ENCODE results near the gene BARHL2. TPM values are rescaled to one million over a fixed set of nuclear protein-coding genes. Genes with fewer than 3 reads are reported as not detected.

BARHL2 gene
- total and polyA plus RNA-seq, 10 of the 15 experiments (the other 5 are each of a cell fraction or from before 2014, with no cell fraction given): not detected

DNA sequence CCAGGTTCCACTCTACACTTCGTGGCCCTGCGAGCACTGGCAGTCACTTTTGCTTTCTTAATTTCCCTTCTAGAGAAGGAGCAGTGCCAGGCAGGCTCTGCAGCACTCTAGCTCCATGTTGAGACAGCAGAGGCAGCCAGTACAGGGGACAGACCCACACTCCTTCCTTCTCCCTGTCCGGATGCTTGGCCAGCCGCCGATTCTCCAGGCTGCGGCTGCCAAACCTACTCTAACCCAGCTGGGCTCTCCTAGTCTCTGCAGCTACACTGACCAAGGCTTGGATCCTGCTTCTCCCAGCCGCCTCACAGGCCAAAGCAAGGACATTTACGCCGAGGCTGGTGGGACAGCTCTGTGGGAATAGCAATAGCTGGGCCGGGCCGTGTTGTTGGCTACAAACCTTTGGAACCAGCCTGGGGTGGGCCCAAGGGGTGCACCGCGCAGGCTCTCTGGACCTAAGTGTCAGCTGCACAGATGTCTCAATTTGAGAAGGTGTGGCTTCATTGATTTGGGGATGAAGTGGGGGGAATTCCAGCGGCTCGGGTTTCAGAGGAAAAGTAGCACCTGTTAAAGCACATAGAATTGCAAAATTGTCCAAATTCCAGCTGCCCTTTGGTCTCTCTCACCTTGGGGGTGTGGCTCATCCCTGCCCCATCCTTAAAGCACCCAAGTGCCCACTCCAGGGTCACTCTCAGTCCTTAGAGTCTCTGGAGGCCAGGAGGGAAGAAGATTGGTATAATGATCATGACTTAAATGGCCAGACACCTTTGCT is 3.2 kb downstream of the BARHL2 start:
- no peak overlapping the region for H3K4me2 ChIP-seq (ENCODE audit: control insufficient read depth, insufficient read depth)
- H3K9me3 ChIP-seq (replicated peaks; ENCODE audit: control insufficient read depth, insufficient read depth, low read length): peaks cover 1% of the 10 kb centered on the region; the same call in 2 of the 3 replicates
- no TSS peak for BruUV-seq (replicated peaks)
- POLR2A ChIA-PET: no interaction called here
- TF ChIP-seq TBL1XR1 (IDR thresholded peaks at IDR 0.05; ENCODE audit: low read depth, low read length) (no peak), ZBED1 (IDR thresholded peaks at IDR 0.05; ENCODE audit: borderline replicate concordance) (no peak), RAD21 (IDR thresholded peaks at IDR 0.05; ENCODE audit: insufficient read depth, low read depth, low read length) (no peak), JUND (IDR thresholded peaks at IDR 0.05; ENCODE audit: low read depth, low read length) (no peak)
- TF ChIP-seq, protein P1, sequence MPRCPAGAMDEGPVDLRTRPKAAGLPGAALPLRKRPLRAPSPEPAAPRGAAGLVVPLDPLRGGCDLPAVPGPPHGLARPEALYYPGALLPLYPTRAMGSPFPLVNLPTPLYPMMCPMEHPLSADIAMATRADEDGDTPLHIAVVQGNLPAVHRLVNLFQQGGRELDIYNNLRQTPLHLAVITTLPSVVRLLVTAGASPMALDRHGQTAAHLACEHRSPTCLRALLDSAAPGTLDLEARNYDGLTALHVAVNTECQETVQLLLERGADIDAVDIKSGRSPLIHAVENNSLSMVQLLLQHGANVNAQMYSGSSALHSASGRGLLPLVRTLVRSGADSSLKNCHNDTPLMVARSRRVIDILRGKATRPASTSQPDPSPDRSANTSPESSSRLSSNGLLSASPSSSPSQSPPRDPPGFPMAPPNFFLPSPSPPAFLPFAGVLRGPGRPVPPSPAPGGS (IDR thresholded peaks at IDR 0.05; ENCODE audit: borderline replicate concordance, insufficient read depth, low read depth, low read length, poor library complexity, severe bottlenecking): no peak
- H4K20me1 ChIP-seq (ENCODE audit: control insufficient read depth, insufficient read depth): no peaks in the 10 kb centered on the region
- RAD21 ChIA-PET (ENCODE audit: unreplicated experiment): no interaction called here
- DNase-seq (ENCODE audit: low read depth, low spot score) (no peak), FAIRE-seq (no peak), ATAC-seq (peak; percentile 58)
- H3K9ac ChIP-seq (ENCODE audit: control insufficient read depth, insufficient read depth, low read length): no peak overlapping the region
- H3K79me2 ChIP-seq (ENCODE audit: control insufficient read depth, insufficient read depth, low read length): no peaks in the 10 kb centered on the region
- WGBS (ENCODE audit: insufficient coverage, insufficient replicate concordance, low lambda C conversion rate, missing lambda C conversion rate): 17% methylated on average over 15 of the region's 15 CpGs
- no peak overlapping the region for H3K27ac ChIP-seq (ENCODE audit: control insufficient read depth, insufficient read depth)
- no peaks in the 10 kb centered on the region for H3K36me3 ChIP-seq (ENCODE audit: control insufficient read depth in 2 of 2, insufficient read depth in 2 of 2, low read length in 1 of 2)
- H2AFZ ChIP-seq (ENCODE audit: control insufficient read depth, low read depth, low read length): no peak overlapping the region
- in situ Hi-C loops (cut with MboI): no loop called here
- intact Hi-C loops (cut with micrococcal nuclease; ENCODE audit: unreplicated experiment): no loop called here
- H3K4me3 ChIP-seq: no peak overlapping the region
- H3K4me1 ChIP-seq (ENCODE audit: control insufficient read depth, insufficient read depth, low read length): no peaks in the 10 kb centered on the region
- peaks cover 34% of the 10 kb centered on the region in 2 experiments for H3K27me3 ChIP-seq (replicated peaks in 1 of 2; ENCODE audit: control insufficient read depth in 2 of 2, insufficient read depth in 2 of 2, low read length in 1 of 2)
- SMC1A ChIA-PET (ENCODE audit: uncharacterized antibody, unreplicated experiment): interaction anchor here (1.0 kb wide), 2 partner anchors 8 to 135 kb away, joined by 3 to 4 read pairs; no protein-coding TSS in a partner anchor
- CTCF ChIA-PET: interaction anchor here (0.5 kb wide), 1 partner anchor 240 kb away, joined by 6 read pairs; no protein-coding TSS in a partner anchor
